CD14-positive monocyte (primary cell): Measurements from ENCODE around the gene HIBCH. TPM values are rescaled to one million over a fixed set of nuclear protein-coding genes. Genes with fewer than 3 reads are reported as not detected.

Source experiments
- DNase-seq, 3 donors: peaks; one replicate each; pipeline ENCODE4 v3.0.0-alpha.2; 2011 to 2022
- H2AFZ ChIP-seq: 2 replicates; pipeline ENCODE4 v1.6.0; 2012; ENCODE audit warnings: mild to moderate bottlenecking, low read depth, low read length, inconsistent platforms; ENCODE audit not compliant: insufficient read depth, poor library complexity, severe bottlenecking
- H3K27ac ChIP-seq, 2 donors: 1 replicate in 1 of 2; 2 replicates in 1 of 2; pipeline ENCODE4 v1.5.1; 2012 to 2013; ENCODE audit warnings: low read length in 2 of 2, control low read depth in 1 of 2, inconsistent platforms in 1 of 2, low read depth in 1 of 2, mild to moderate bottlenecking in 1 of 2
- H3K27me3 ChIP-seq, 2 donors: one replicate each; pipeline versions ENCODE4 v1.6.0 to v1.6.1; 2011 to 2013; ENCODE audit warnings: low read length in 2 of 2; ENCODE audit not compliant: control insufficient read depth in 2 of 2, insufficient read depth in 2 of 2
- H3K36me3 ChIP-seq, 2 donors: replicated peaks in 1 of 2; 1 replicate in 1 of 2; 2 replicates in 1 of 2; pipeline versions ENCODE4 v1.5.1 to v1.6.1; 2012 to 2013; ENCODE audit warnings: low read length in 2 of 2, control low read depth in 1 of 2, inconsistent platforms in 1 of 2, mild to moderate bottlenecking in 1 of 2; ENCODE audit not compliant: insufficient read depth in 2 of 2, control insufficient read depth in 1 of 2
- H3K4me1 ChIP-seq, 2 donors: 1 replicate in 1 of 2; 2 replicates in 1 of 2; pipeline versions ENCODE4 v1.5.1 to v1.6.1; 2012 to 2013; ENCODE audit warnings: low read length in 2 of 2, control low read depth in 1 of 2, inconsistent platforms in 1 of 2, mild to moderate bottlenecking in 1 of 2, moderate library complexity in 1 of 2; ENCODE audit not compliant: insufficient read depth in 2 of 2, control insufficient read depth in 1 of 2
- H3K4me2 ChIP-seq: replicated peaks from 2 replicates; pipeline ENCODE3; 2012; ENCODE audit warnings: low read length, moderate library complexity, mild to moderate bottlenecking; ENCODE audit not compliant: poor library complexity, severe bottlenecking; ENCODE audit errors: extremely low read depth
- H3K4me3 ChIP-seq, 3 experiments: fragments of 200-600 bp in 1 of 3; sonication (generic) in 1 of 3; replicated peaks in 1 of 3; 1 replicate in 2 of 3; 2 replicates in 1 of 3; pipeline ENCODE4 v1.5.1; 2011 to 2013; ENCODE audit warnings: low read length in 3 of 3, mild to moderate bottlenecking in 3 of 3, control low read depth in 2 of 3, low read depth in 2 of 3, inconsistent platforms in 1 of 3, moderate library complexity in 1 of 3
- H3K79me2 ChIP-seq: 2 replicates; pipeline ENCODE4 v1.6.0; 2012; ENCODE audit warnings: mild to moderate bottlenecking, control low read depth, inconsistent platforms, low read length, moderate library complexity; ENCODE audit not compliant: insufficient read depth
- H3K9ac ChIP-seq: 2 replicates; pipeline ENCODE4 v1.6.0; 2017; ENCODE audit warnings: low read length, mild to moderate bottlenecking; ENCODE audit not compliant: insufficient read depth, poor library complexity, severe bottlenecking
- H3K9me3 ChIP-seq, 2 donors: replicated peaks in 1 of 2; 1 replicate in 1 of 2; 2 replicates in 1 of 2; pipeline versions ENCODE4 v1.5.1 to v1.6.1; 2012 to 2013; ENCODE audit warnings: low read length in 2 of 2, control low read depth in 1 of 2; ENCODE audit not compliant: control insufficient read depth in 1 of 2, insufficient read depth in 1 of 2
- H4K20me1 ChIP-seq: 2 replicates; pipeline ENCODE4 v1.6.0; 2012; ENCODE audit warnings: mild to moderate bottlenecking, low read length, control low read depth, moderate library complexity; ENCODE audit not compliant: insufficient read depth
- H3K27ac Mint-ChIP-seq, 7 donors: one replicate each; pipeline ENCODE4 v1.8.0; 2020; ENCODE audit warnings: mild to moderate bottlenecking in 7 of 7, mixed read lengths in 7 of 7, moderate library complexity in 6 of 7, inconsistent platforms in 2 of 7
- H3K27me3 Mint-ChIP-seq, 3 donors: one replicate each; pipeline ENCODE4 v1.8.0; 2021 to 2022; ENCODE audit warnings: low read depth in 3 of 3, mild to moderate bottlenecking in 3 of 3, mixed read lengths in 3 of 3, moderate library complexity in 3 of 3, inconsistent platforms in 1 of 3
- H3K36me3 Mint-ChIP-seq, 2 donors: one replicate each; pipeline ENCODE4 v1.8.0; 2020; ENCODE audit warnings: mixed read lengths in 2 of 2, inconsistent platforms in 1 of 2, mild to moderate bottlenecking in 1 of 2
- H3K4me1 Mint-ChIP-seq: one replicate; pipeline ENCODE4 v1.8.0; 2020; ENCODE audit warnings: mild to moderate bottlenecking, mixed read lengths
- H3K4me3 Mint-ChIP-seq, 2 donors: one replicate each; pipeline ENCODE4 v1.8.0; 2020; ENCODE audit warnings: mild to moderate bottlenecking in 2 of 2, mixed read lengths in 2 of 2, moderate library complexity in 1 of 2
- H3K9me3 Mint-ChIP-seq, 7 donors: one replicate each; pipeline ENCODE4 v1.8.0; 2020 to 2022; ENCODE audit warnings: mixed read lengths in 7 of 7, mild to moderate bottlenecking in 6 of 7, moderate library complexity in 6 of 7, inconsistent platforms in 2 of 7
- CTCF ChIP-seq: fragments of 200-600 bp; IDR thresholded peaks from one replicate; pipeline ENCODE4 v1.8.0; 2022; ENCODE audit warnings: antibody characterized with exemption, mild to moderate bottlenecking
- WGBS: methylation state at CpG from one replicate; pipeline ENCODE4 v1.1.5; 2013; ENCODE audit warnings: missing lambda C conversion rate; ENCODE audit not compliant: insufficient coverage; 5-methylcytosine and 5-hydroxymethylcytosine counted together
- intact Hi-C, 2 donors: fragments of 100-400 bp; cut with micrococcal nuclease; formaldehyde crosslinking; loops; one replicate each; pipeline versions ENCODE4 v1.15.0 to v1.15.1; 2023
- polyA minus RNA-seq: library from RNA; depleted of rRNA, polyadenylated mRNA; stranded (reverse); fragments of >200 nt; gene quantifications from 2 replicates; pipeline ENCODE4 v1.2.3, GENCODE V29; 2012
- polyA plus RNA-seq, 3 donors: library from polyadenylated mRNA; depleted of rRNA in 1 of 3; unstranded in 2 of 3; stranded (reverse) in 1 of 3; fragments of 300-500 nt in 2 of 3; fragments of >200 nt in 1 of 3; fragmentation: Illumina TruSeq in 2 of 3; gene quantifications; 1 replicate in 2 of 3; 2 replicates in 1 of 3; pipeline ENCODE4 v1.2.3, GENCODE V29; 2012 to 2021
- total RNA-seq, 12 experiments: library from RNA in 1 of 12; stranded (reverse) in 1 of 12; fragments of 120-200 nt in 1 of 12; gene quantifications; one replicate each; pipeline ENCODE4 v1.2.4 and lab custom pipeline; 2013 to 2026; ENCODE audit warnings: mixed read lengths in 6 of 12, inconsistent platforms in 1 of 12

The HIBCH gene
- 5.9 TPM for total RNA-seq (2013)
- polyA plus RNA-seq, result 1 to 10 TPM; 3.3 to 8.2 (median 7.3) TPM
- 1.5 and 2.1 TPM in 2 replicates for polyA minus RNA-seq
- total RNA-seq (lab: John Stamatoyannopoulos, UW), result 1.7 to 14.7 (median 7.4) reads per million in 11 experiments

GRCh38 chr2:190319555-190320498 lies at the start of gene HIBCH:
Gene HIBCH (minus strand): TSS chr2:190319826. CDS start chr2:190319750, 76 bp downstream.
- H3K9ac ChIP-seq, result peak within 1 kb of the TSS; percentile 67
- TF ChIP-seq CTCF, result peak; percentile 72
- no peaks in the 10 kb centered on the region for H4K20me1 ChIP-seq
- H3K4me1 ChIP-seq, result peaks cover 11 to 22% of the 10 kb centered on the region in 2 donors
- Mint-ChIP-seq H3K4me3 (peak within 1 kb of the TSS; percentile 98 to 99), H3K4me1 (peaks cover 22% of the 10 kb centered on the region), H3K27ac (peak within 1 kb of the TSS; percentile 88 to 98 (median 97)), H3K27me3 (peaks cover 0 to 1% (median 0%) of the 10 kb centered on the region in 3 donors), H3K9me3 (no peaks in the 10 kb centered on the region), H3K36me3 (no peaks in the 10 kb centered on the region)
- peak within 1 kb of the TSS; percentile 51 to 86 (median 63) for H3K4me3 ChIP-seq
- peak within 1 kb of the TSS; percentile 81 for H3K4me2 ChIP-seq
- H3K9me3 ChIP-seq, result no peaks in the 10 kb centered on the region
- H2AFZ ChIP-seq, result peak within 1 kb of the TSS; percentile 93
- peak within 1 kb of the TSS; percentile 71 to 84 for H3K27ac ChIP-seq
- intact Hi-C loops, result no loop called here
- DNase-seq, result peak; percentile 77 to 87 (median 87)
- H3K36me3 ChIP-seq, result no peaks in the 10 kb centered on the region
- WGBS, result 0% methylated on average over 45 of the region's 50 CpGs
- H3K27me3 ChIP-seq, result no peaks in the 10 kb centered on the region
- H3K79me2 ChIP-seq, result no peaks in the 10 kb centered on the region

GRCh38 chr2:190367091-190367490 lies 47.5 kb upstream of the HIBCH start:
- intact Hi-C loops, result no loop called here
- Mint-ChIP-seq H3K4me1 (no peaks in the 10 kb centered on the region), H3K27ac (no peak overlapping the region), H3K36me3 (peaks cover 28 to 51% of the 10 kb centered on the region in 2 donors), H3K27me3 (peaks cover 0 to 1% (median 0%) of the 10 kb centered on the region in 3 donors), H3K9me3 (no peaks in the 10 kb centered on the region), H3K4me3 (no peak overlapping the region)
- H3K36me3 ChIP-seq, result peaks cover 49 to 93% of the 10 kb centered on the region in 2 donors
- no peak overlapping the region for H3K9ac ChIP-seq
- no peak overlapping the region for H3K27ac ChIP-seq
- no peak overlapping the region for H3K4me2 ChIP-seq
- H2AFZ ChIP-seq, result no peak overlapping the region
- H3K4me1 ChIP-seq, result no peaks in the 10 kb centered on the region
- H3K27me3 ChIP-seq, result no peaks in the 10 kb centered on the region
- no peak for DNase-seq
- no peaks in the 10 kb centered on the region for H3K9me3 ChIP-seq
- no peak for TF ChIP-seq CTCF
- H3K79me2 ChIP-seq, result no peaks in the 10 kb centered on the region
- H3K4me3 ChIP-seq, result no peak overlapping the region
- no peaks in the 10 kb centered on the region for H4K20me1 ChIP-seq
- 95% methylated on average over 3 of the region's 4 CpGs for WGBS
